GM18909 (cell line): Measurements from ENCODE around the gene PDE4D.

ENCODE experiments used
- ATAC-seq: cut with Tn5 transposase; IDR thresholded peaks from one replicate; pipeline ENCODE4 v1.9.1; 2021; ENCODE audit warnings: mild to moderate bottlenecking; ENCODE audit not compliant: unreplicated experiment, poor library complexity

Gene PDE4D

GRCh38 chr5:59093329-59093728 lies 800.2 kb downstream of the PDE4D start:
- ATAC-seq, result no peak

GRCh38 chr5:59092758-59093157 lies 800.8 kb downstream of the PDE4D start:
- no peak for ATAC-seq

GRCh38 chr5:59091965-59092364 lies 801.6 kb downstream of the PDE4D start:
- ATAC-seq, result no peak

- ATAC-seq, result no peak
Observed at GRCh38 chr5:59090323-59090722, 803.2 kb downstream of the PDE4D start.

GRCh38 chr5:59089767-59090166 lies 803.8 kb downstream of the PDE4D start:
- ATAC-seq, result no peak

GRCh38 chr5:59088546-59088945 lies 805.0 kb downstream of the PDE4D start:
- no peak for ATAC-seq

GRCh38 chr5:59086024-59086423 lies 807.5 kb downstream of the PDE4D start:
- no peak for ATAC-seq

- no peak for ATAC-seq
Observed at GRCh38 chr5:59081693-59082092, 811.8 kb downstream of the PDE4D start.

- ATAC-seq, result no peak
Observed at GRCh38 chr5:59079622-59080620, 813.6 kb downstream of the PDE4D start.

GRCh38 chr5:59071755-59072549 lies 821.6 kb downstream of the PDE4D start:
- no peak for ATAC-seq

- ATAC-seq, result no peak
Observed at GRCh38 chr5:59069438-59070079, 824.0 kb downstream of the PDE4D start.

- no peak for ATAC-seq
Observed at GRCh38 chr5:59067956-59068656, 825.4 kb downstream of the PDE4D start.

GRCh38 chr5:59066367-59067163 lies 827.0 kb downstream of the PDE4D start:
- ATAC-seq, result no peak

GRCh38 chr5:59065554-59065953 lies 828.0 kb downstream of the PDE4D start:
- no peak for ATAC-seq

- no peak for ATAC-seq
Observed at GRCh38 chr5:59064293-59064692, 829.2 kb downstream of the PDE4D start.

GRCh38 chr5:59062986-59063683 lies 830.4 kb downstream of the PDE4D start:
- ATAC-seq, result no peak

GRCh38 chr5:59061377-59061776 lies 832.1 kb downstream of the PDE4D start:
- ATAC-seq, result no peak

GRCh38 chr5:59058969-59059687 lies 834.4 kb downstream of the PDE4D start:
- ATAC-seq, result no peak
